ENCODE measurements around the gene CDH4. TPM values are rescaled to one million over a fixed set of nuclear protein-coding genes. Genes with fewer than 3 reads are reported as not detected.

Gene CDH4
- total RNA-seq, 6 donors from 2014 or later = 0.20 to 1.0 (median 0.40) TPM; not detected in 1

DNA sequence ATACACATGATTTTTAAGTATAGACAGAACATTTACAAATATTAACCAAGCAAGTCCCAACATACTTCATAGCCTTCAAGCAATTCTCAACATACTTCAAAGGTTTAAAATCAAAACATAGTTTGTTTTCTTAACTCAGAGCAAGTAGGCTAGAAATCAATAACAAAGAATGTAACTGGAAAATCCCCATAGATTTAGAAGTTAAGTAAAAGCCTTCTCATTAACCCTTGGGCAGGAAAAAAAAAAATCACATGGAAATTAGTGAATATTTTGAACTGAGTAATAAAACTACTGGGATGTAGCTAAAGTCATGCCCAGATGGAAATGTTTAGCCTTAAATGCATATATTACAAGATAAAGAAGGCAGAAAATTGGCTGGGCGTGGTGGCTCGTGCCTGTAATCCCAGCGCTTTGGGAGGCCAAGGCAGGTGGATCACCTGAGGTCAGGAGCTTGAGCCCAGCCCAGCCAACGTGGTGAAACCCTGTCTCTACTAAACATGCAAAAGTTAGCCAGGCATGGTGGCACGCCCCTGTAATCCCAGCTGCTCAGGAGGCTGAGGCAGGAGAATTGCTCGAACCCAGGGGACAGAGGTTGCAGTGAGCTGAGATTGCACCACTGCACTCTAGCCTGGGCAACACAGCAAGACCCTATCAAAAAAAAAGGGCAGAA lies 497.5 kb downstream of the CDH4 start:
- Histone ChIP-seq H3K4me3 (no peak overlapping the region), H3K36me3 (no peaks in the 10 kb centered on the region), H3K4me1 (no peaks in the 10 kb centered on the region), H3K27ac (no peak overlapping the region), H3K27me3 (no peaks in the 10 kb centered on the region), H3K9me3 (peaks cover 0 to 15% (median 2%) of the 10 kb centered on the region in 4 donors)
- TF ChIP-seq POLR2AphosphoS5 (IDR thresholded peaks at IDR 0.05) = no peak
- TF ChIP-seq POLR2A (IDR thresholded peaks at IDR 0.05) = no peak
- WGBS, 2 donors = 76 to 83% methylated on average over 6 of the region's 6 CpGs
- ATAC-seq (ENCODE audit: low FRiP score in 2 of 2) = no peak
- DNase-seq = no peak

DNA sequence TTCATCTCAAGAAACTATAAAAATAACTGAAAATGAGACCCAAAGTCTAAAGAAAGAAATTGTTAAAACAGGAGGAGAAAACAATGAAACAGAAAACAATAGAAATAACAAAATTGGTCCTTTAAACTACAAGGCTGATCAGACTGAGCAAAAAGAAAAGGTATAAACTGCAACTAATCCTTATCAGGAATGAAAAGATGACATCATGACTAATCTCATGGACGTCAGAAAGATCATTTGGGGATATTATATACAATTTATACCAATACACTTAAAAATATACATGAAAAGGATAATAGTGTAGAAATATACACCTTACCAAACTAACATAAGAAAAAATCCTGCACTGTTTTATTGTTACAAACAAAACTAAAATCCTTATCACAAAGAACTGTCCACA lies 498.0 kb downstream of the CDH4 start:
- Histone ChIP-seq H3K27me3 (no peaks in the 10 kb centered on the region), H3K4me3 (no peak overlapping the region), H3K9me3 (peaks cover 0 to 15% (median 2%) of the 10 kb centered on the region in 4 donors), H3K27ac (no peak overlapping the region), H3K36me3 (no peaks in the 10 kb centered on the region), H3K4me1 (no peaks in the 10 kb centered on the region)
- WGBS, 2 donors = 69 to 70% methylated on average over 1 of the region's 1 CpG
- TF ChIP-seq, protein P1, sequence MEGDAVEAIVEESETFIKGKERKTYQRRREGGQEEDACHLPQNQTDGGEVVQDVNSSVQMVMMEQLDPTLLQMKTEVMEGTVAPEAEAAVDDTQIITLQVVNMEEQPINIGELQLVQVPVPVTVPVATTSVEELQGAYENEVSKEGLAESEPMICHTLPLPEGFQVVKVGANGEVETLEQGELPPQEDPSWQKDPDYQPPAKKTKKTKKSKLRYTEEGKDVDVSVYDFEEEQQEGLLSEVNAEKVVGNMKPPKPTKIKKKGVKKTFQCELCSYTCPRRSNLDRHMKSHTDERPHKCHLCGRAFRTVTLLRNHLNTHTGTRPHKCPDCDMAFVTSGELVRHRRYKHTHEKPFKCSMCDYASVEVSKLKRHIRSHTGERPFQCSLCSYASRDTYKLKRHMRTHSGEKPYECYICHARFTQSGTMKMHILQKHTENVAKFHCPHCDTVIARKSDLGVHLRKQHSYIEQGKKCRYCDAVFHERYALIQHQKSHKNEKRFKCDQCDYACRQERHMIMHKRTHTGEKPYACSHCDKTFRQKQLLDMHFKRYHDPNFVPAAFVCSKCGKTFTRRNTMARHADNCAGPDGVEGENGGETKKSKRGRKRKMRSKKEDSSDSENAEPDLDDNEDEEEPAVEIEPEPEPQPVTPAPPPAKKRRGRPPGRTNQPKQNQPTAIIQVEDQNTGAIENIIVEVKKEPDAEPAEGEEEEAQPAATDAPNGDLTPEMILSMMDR (IDR thresholded peaks at IDR 0.05) = no peak
- TF ChIP-seq POLR2A (IDR thresholded peaks at IDR 0.05) (no peak), POLR2AphosphoS5 (IDR thresholded peaks at IDR 0.05) (no peak), EP300 (IDR thresholded peaks at IDR 0.05) (no peak)
- DNase-seq = no peak
- no peak for ATAC-seq (ENCODE audit: low FRiP score in 2 of 2)

DNA sequence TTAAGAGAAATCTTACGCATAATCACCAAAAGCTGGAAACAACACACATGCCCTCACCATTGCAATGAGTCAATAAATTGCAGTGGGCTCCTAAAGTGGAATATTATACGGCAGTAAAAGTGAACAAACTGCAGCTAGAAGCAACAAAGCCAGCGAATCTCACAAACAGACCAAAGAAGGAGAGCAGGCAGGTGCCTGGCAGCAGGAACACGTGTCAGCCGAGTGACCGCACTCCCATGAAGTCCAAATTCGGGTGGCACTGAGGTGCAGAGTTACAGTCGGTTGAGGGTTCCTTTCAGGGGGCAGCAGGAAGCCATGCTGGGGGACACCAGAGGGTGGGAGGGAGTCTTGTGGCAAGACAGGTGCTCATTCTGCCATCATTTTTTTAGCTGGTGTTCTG lies 500.5 kb downstream of the CDH4 start:
- TF ChIP-seq POLR2A (IDR thresholded peaks at IDR 0.05) (no peak), POLR2AphosphoS5 (IDR thresholded peaks at IDR 0.05) (no peak), EP300 (IDR thresholded peaks at IDR 0.05) (no peak)
- TF ChIP-seq, protein P1 (IDR thresholded peaks at IDR 0.05) = no peak
- no peak for ATAC-seq (ENCODE audit: low FRiP score in 2 of 2)
- peaks cover 0 to 8% (median 2%) of the 10 kb centered on the region in 4 donors for H3K9me3 ChIP-seq
- H3K4me1 ChIP-seq = no peaks in the 10 kb centered on the region
- no peaks in the 10 kb centered on the region for H3K36me3 ChIP-seq
- H3K4me3 ChIP-seq = no peak overlapping the region
- H3K27me3 ChIP-seq = no peaks in the 10 kb centered on the region
- 85 to 91% methylated on average over 8 of the region's 8 CpGs for WGBS, 2 donors
- no peak overlapping the region for H3K27ac ChIP-seq
- DNase-seq = no peak

DNA sequence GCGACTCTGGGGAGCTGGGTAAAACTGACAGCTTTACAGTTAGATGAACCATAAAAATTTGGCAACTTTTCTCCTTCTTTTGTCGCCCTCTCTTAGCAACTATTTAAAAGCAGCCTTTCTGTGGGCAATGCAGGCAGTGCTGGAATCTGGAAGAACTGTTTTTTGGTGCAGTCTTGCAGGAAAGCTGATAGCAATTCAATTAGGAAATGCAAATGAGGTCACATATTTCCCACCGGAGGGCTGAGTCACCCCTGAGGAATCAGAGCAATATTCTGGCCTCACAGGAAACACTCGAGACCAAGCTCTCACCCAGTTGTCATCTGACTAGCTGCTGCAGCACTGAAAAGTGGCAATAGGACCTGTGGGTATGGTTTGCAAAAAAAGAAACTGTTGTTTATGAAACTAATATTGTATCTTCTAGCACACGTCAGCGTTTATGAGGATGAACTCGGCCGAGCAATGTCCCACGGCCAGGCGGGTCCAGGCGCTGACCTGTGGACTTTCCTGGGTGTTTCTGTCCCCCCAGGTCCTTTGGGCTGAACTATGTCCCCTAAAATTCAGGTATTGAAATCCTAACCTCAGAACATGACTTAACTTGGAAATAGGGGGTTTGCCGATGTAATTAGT lies 501.4 kb downstream of the CDH4 start:
- H3K4me1 ChIP-seq = no peaks in the 10 kb centered on the region
- no peak overlapping the region for H3K27ac ChIP-seq
- DNase-seq = peak in 1 of 2 donors; percentile 20
- no peak overlapping the region for H3K4me3 ChIP-seq
- no peaks in the 10 kb centered on the region for H3K36me3 ChIP-seq
- no peak for ATAC-seq (ENCODE audit: low FRiP score in 2 of 2)
- peaks cover 0 to 8% (median 2%) of the 10 kb centered on the region in 4 donors for H3K9me3 ChIP-seq
- TF ChIP-seq POLR2AphosphoS5 (IDR thresholded peaks at IDR 0.05) = no peak
- TF ChIP-seq, protein P1 (IDR thresholded peaks at IDR 0.05) = no peak
- no peak for TF ChIP-seq EP300 (IDR thresholded peaks at IDR 0.05)
- H3K27me3 ChIP-seq = no peaks in the 10 kb centered on the region
- WGBS, 2 donors = 65% methylated on average over 12 of the region's 12 CpGs

DNA sequence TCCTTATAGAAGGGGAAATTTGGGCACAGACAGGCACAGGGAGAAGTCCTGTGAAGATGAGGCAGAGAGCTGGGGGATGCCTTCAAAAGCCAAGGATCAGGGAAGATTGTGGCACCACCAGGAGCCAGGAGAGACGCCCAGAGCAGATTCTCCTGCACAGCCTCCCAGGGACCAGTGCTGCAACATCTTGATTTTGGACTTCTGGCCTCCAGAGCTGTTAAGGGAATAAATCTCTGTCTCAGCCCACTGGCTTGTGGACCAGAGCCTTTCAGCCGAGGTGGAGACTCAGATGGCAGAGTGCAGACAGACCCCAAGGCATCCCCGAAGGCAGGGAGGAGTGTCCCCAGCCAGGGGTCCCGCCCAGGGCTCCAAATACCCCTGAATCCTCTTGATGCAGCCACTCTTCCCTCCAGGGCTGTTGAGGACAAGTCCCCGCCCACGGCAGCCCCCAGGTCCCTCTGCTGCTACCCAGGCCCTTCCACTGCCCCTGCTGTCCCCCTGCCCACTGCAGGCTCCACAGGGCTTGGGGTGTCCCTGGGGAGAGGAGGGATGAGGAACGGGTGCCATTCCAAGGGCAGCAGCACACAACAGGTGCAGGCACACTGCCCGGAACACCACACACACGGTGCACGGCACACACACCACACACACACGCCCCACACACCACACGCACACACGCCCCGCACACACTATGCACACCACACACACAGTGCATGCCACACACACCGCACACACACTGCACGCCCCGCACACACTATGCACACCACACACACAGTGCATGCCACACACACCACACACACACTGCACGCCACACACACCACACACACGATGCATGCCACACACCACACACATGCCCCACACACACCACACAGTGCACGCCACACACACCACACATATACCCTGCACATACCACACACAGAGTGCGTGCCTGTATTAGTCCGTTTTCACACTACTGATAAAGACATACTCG lies 502.2 kb downstream of the CDH4 start:
- H3K4me3 ChIP-seq = no peak overlapping the region
- H3K27ac ChIP-seq = no peak overlapping the region
- H3K9me3 ChIP-seq = peaks cover 0 to 8% (median 2%) of the 10 kb centered on the region in 4 donors
- DNase-seq (peak in 1 of 2 donors; percentile 59), ATAC-seq (ENCODE audit: low FRiP score in 2 of 2) (peak; percentile 21 to 41)
- H3K36me3 ChIP-seq = no peaks in the 10 kb centered on the region
- H3K27me3 ChIP-seq = no peaks in the 10 kb centered on the region
- WGBS, 2 donors = 86 to 87% methylated on average over 23 of the region's 23 CpGs
- TF ChIP-seq EP300 (IDR thresholded peaks at IDR 0.05) = no peak
- H3K4me1 ChIP-seq = no peaks in the 10 kb centered on the region

Data from upper lobe of left lung (tissue), 6 donors.